Endodermal cell (in vitro differentiated cells): ENCODE data around the gene INSYN2B. TPM values are rescaled to one million over a fixed set of nuclear protein-coding genes. Genes with fewer than 3 reads are reported as not detected.

Experiments used
- DNase-seq: peaks from one replicate; pipeline ENCODE4 v3.0.0-alpha.2; 2017
- H3K27ac ChIP-seq: 2 replicates; pipeline ENCODE4 v1.5.1; 2013; ENCODE audit warnings: mild to moderate bottlenecking, low read depth, low read length, moderate library complexity
- H3K27me3 ChIP-seq: 2 replicates; pipeline ENCODE4 v1.6.1; 2013; ENCODE audit warnings: mild to moderate bottlenecking, low read length, moderate library complexity; ENCODE audit not compliant: insufficient read depth, control insufficient read depth, poor library complexity, severe bottlenecking
- H3K36me3 ChIP-seq: 2 replicates; pipeline ENCODE4 v1.7.0; 2013; ENCODE audit warnings: mild to moderate bottlenecking, low read length, moderate library complexity; ENCODE audit not compliant: control insufficient read depth, insufficient read depth
- H3K4me1 ChIP-seq: one replicate; pipeline ENCODE4 v1.7.0; 2013; ENCODE audit warnings: low read length; ENCODE audit not compliant: control insufficient read depth, insufficient read depth
- H3K4me3 ChIP-seq: 2 replicates; pipeline ENCODE4 v1.5.1; 2013; ENCODE audit warnings: mild to moderate bottlenecking, low read length, moderate library complexity
- H3K9ac ChIP-seq: 2 replicates; pipeline ENCODE4 v1.6.1; 2013; ENCODE audit warnings: mild to moderate bottlenecking, low read length, moderate library complexity; ENCODE audit not compliant: poor library complexity, severe bottlenecking; ENCODE audit errors: extremely low read depth
- H3K9me3 ChIP-seq: 2 replicates; pipeline ENCODE4 v1.6.1; 2013; ENCODE audit warnings: mild to moderate bottlenecking, low read length, moderate library complexity; ENCODE audit not compliant: control insufficient read depth
- H3K27ac Mint-ChIP-seq: 2 replicates; pipeline ENCODE4 v1.8.0; 2020; ENCODE audit warnings: mixed read lengths
- H3K27me3 Mint-ChIP-seq: 2 replicates; pipeline ENCODE4 v1.8.0; 2021; ENCODE audit warnings: mild to moderate bottlenecking, mixed read lengths; ENCODE audit not compliant: insufficient read depth
- H3K36me3 Mint-ChIP-seq: 2 replicates; pipeline ENCODE4 v1.8.0; 2020; ENCODE audit warnings: low read depth, mixed read lengths
- H3K4me1 Mint-ChIP-seq: 2 replicates; pipeline ENCODE4 v1.8.0; 2020; ENCODE audit warnings: mixed read lengths
- H3K4me3 Mint-ChIP-seq: 2 replicates; pipeline ENCODE4 v1.8.0; 2020; ENCODE audit warnings: mild to moderate bottlenecking, moderate library complexity, mixed read lengths
- H3K9me3 Mint-ChIP-seq: 2 replicates; pipeline ENCODE4 v1.8.0; 2020; ENCODE audit warnings: mild to moderate bottlenecking, mixed read lengths
- CTCF ChIP-seq: fragments of 200-600 bp; sonication (generic); conservative IDR thresholded peaks from 2 replicates; pipeline ENCODE4 v1.5.0; 2021; ENCODE audit warnings: antibody characterized with exemption, mild to moderate bottlenecking
- WGBS, 2 experiments: methylation state at CpG; one replicate each; pipeline versions ENCODE4 v1.1.5 to v1.1.7; 2013; ENCODE audit warnings: missing lambda C conversion rate in 2 of 2, mixed read lengths in 1 of 2; ENCODE audit not compliant: insufficient coverage in 1 of 2, insufficient read length in 1 of 2; 5-methylcytosine and 5-hydroxymethylcytosine counted together
- total RNA-seq, 2 donors: library from RNA; stranded (reverse); fragmentation: NEBNext Ultra II Directional in 1 of 2; extraction: Animal tissue kit (Norgen Biotek cat#: 25700) in 1 of 2; gene quantifications; 2 replicates in 1 of 2; 3 replicates in 1 of 2; pipeline ENCODE4 v1.2.1, GENCODE V29; 2021

INSYN2B gene
- total RNA-seq, 2 donors from 2014 or later: not detected

GRCh38 chr5:169847519-169847918 lies 132.8 kb downstream of the INSYN2B start:
- DNase-seq: no peak
- H3K9me3 ChIP-seq: peaks cover 18% of the 10 kb centered on the region
- H3K4me1 ChIP-seq: no peaks in the 10 kb centered on the region
- Mint-ChIP-seq H3K9me3 (peaks cover 21% of the 10 kb centered on the region), H3K27me3 (no peaks in the 10 kb centered on the region), H3K4me3 (no peak overlapping the region), H3K4me1 (no peaks in the 10 kb centered on the region), H3K27ac (no peak overlapping the region), H3K36me3 (no peaks in the 10 kb centered on the region)
- no peaks in the 10 kb centered on the region for H3K27me3 ChIP-seq
- H3K4me3 ChIP-seq: no peak overlapping the region
- H3K9ac ChIP-seq: no peak overlapping the region
- WGBS, 2 experiments: 89 to 93% methylated on average over 1 of the region's 1 CpG
- no peak overlapping the region for H3K27ac ChIP-seq
- no peak for TF ChIP-seq CTCF
- no peaks in the 10 kb centered on the region for H3K36me3 ChIP-seq

- no peak for TF ChIP-seq CTCF
- H3K36me3 Mint-ChIP-seq: no peaks in the 10 kb centered on the region
- Histone ChIP-seq H3K27ac (no peak overlapping the region), H3K9ac (no peak overlapping the region), H3K4me1 (no peaks in the 10 kb centered on the region), H3K4me3 (no peak overlapping the region), H3K36me3 (no peaks in the 10 kb centered on the region), H3K27me3 (no peaks in the 10 kb centered on the region), H3K9me3 (no peaks in the 10 kb centered on the region)
- no peak overlapping the region for H3K27ac Mint-ChIP-seq
- H3K27me3 Mint-ChIP-seq: no peaks in the 10 kb centered on the region
- no peaks in the 10 kb centered on the region for H3K4me1 Mint-ChIP-seq
- DNase-seq: no peak
- H3K9me3 Mint-ChIP-seq: no peaks in the 10 kb centered on the region
- no peak overlapping the region for H3K4me3 Mint-ChIP-seq
These were observed 137.6 kb downstream of the INSYN2B start for GRCh38 chr5:169842699-169843098.

DNA sequence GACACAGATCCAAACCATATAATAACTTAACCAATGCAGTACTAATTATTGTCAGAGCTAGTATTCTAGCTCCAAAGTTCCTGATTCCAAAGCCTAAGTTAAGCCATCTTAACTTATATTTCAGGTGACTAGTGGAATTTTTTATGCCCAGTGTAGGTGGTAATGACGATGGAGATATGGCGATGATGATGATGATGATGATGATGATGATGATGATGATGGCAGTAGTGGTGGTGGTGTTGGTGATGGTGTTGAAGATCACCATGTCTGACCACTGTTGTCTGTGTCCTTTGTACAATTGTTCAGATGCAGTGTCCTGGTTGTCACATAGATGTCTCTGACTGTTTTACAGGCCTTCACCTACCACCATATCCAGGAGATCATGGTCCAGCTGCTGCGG lies 139.9 kb downstream of the INSYN2B start:
- no peak for TF ChIP-seq CTCF
- H3K27me3 Mint-ChIP-seq: no peaks in the 10 kb centered on the region
- no peaks in the 10 kb centered on the region for H3K4me1 Mint-ChIP-seq
- H3K27ac Mint-ChIP-seq: no peak overlapping the region
- Histone ChIP-seq H3K36me3 (no peaks in the 10 kb centered on the region), H3K27ac (no peak overlapping the region), H3K9me3 (no peaks in the 10 kb centered on the region), H3K9ac (no peak overlapping the region), H3K4me1 (no peaks in the 10 kb centered on the region), H3K4me3 (no peak overlapping the region), H3K27me3 (no peaks in the 10 kb centered on the region)
- no peak overlapping the region for H3K4me3 Mint-ChIP-seq
- 90% methylated on average over 3 of the region's 3 CpGs; no CpG with 5 or more reads in 1 of the 2 experiments for WGBS, 2 experiments
- DNase-seq: no peak
- no peaks in the 10 kb centered on the region for H3K9me3 Mint-ChIP-seq
- H3K36me3 Mint-ChIP-seq: no peaks in the 10 kb centered on the region
